HCT116 (cell line): ENCODE data around the gene RPL10. TPM values are rescaled to one million over a fixed set of nuclear protein-coding genes. Genes with fewer than 3 reads are reported as not detected.

Experiments
- ATAC-seq: fragments of 200-7000 bp; cut with Tn5 transposase; 2 replicates; pipeline ENCODE4 v1.9.1; 2020; ENCODE audit warnings: mild to moderate bottlenecking, moderate library complexity
- BruUV-seq: library from RNA; stranded (reverse); fragments of 400-500 nt; replicated peaks from 2 replicates; lab custom pipeline; 2021; lab: Mats Ljungman, UMichigan
- CTCF ChIA-PET: fragments of 300-600 bp; sonication (Branson Sonifier 250); formaldehyde crosslinking; loops from one replicate; lab custom pipeline; 2021; ENCODE audit warnings: antibody characterized with exemption; lab: Charles Lee
- POLR2A ChIA-PET: fragments of 300-600, 350-600 bp; sonication (Branson Sonifier 250); formaldehyde crosslinking; loops from one replicate; lab custom pipeline; 2021; ENCODE audit warnings: antibody characterized with exemption; lab: Charles Lee
- RAD21 ChIA-PET, 2 experiments: fragments of 300-600 bp; sonication (Branson Sonifier 250); formaldehyde crosslinking; loops; one replicate each; lab custom pipeline; 2023; ENCODE audit warnings: low total read pairs in 2 of 2; ENCODE audit not compliant: uncharacterized antibody in 2 of 2, unreplicated experiment in 2 of 2, low non-redundant PET in 1 of 2; lab: Charles Lee
- DNase-seq: peaks from one replicate; pipeline ENCODE4 v3.0.0-alpha.2; 2010; ENCODE audit warnings: low read depth, low spot score
- H2AFZ ChIP-seq: fragments of 200-600 bp; shearing (Covaris generic), sonication (generic); 2 replicates; pipeline ENCODE4 v1.6.1; 2017; ENCODE audit warnings: low read depth, mixed run types, mixed read lengths, antibody characterized with exemption, low read length; ENCODE audit not compliant: poor library complexity, severe bottlenecking
- H3K27ac ChIP-seq: 2 replicates; pipeline ENCODE4 v1.5.1; 2012; ENCODE audit warnings: low read depth, low read length
- H3K27me3 ChIP-seq: fragments of 200-600 bp; sonication (generic); 2 replicates; pipeline ENCODE4 v1.6.1; 2016; ENCODE audit warnings: mixed run types, low read length, mixed read lengths; ENCODE audit not compliant: insufficient read depth
- H3K36me3 ChIP-seq, 2 experiments: fragments of 200-500 bp in 1 of 2; fragments of 200-600 bp in 1 of 2; sonication (Bioruptor generic) in 1 of 2; sonication (generic) in 1 of 2; 2 replicates each; pipeline versions ENCODE4 v1.5.1 to v1.6.1; 2014 to 2016; ENCODE audit warnings: low read length in 2 of 2, inconsistent platforms in 1 of 2, mixed read lengths in 1 of 2, mixed run types in 1 of 2; ENCODE audit not compliant: insufficient read depth in 2 of 2, control insufficient read depth in 1 of 2
- H3K4me1 ChIP-seq, 2 experiments: fragments of 200-600 bp in 1 of 2; sonication (generic) in 1 of 2; 2 replicates each; pipeline versions ENCODE4 v1.5.1 to v1.6.1; 2012 to 2017; ENCODE audit warnings: low read length in 2 of 2, inconsistent platforms in 1 of 2, mild to moderate bottlenecking in 1 of 2, mixed read lengths in 1 of 2, mixed run types in 1 of 2, moderate library complexity in 1 of 2; ENCODE audit not compliant: insufficient read depth in 2 of 2, control insufficient read depth in 1 of 2
- H3K4me2 ChIP-seq: fragments of 200-600 bp; sonication (generic); 2 replicates; pipeline ENCODE4 v1.6.1; 2017; ENCODE audit warnings: mixed run types, low read length, mixed read lengths
- H3K4me3 ChIP-seq, 2 experiments: fragments of 200-600 bp in 1 of 2; sonication (generic) in 1 of 2; replicated peaks in 1 of 2; 2 replicates each; pipeline ENCODE4 v1.5.1; 2011 to 2016; ENCODE audit warnings: low read length in 2 of 2, control low read depth in 1 of 2, low read depth in 1 of 2, mild to moderate bottlenecking in 1 of 2, mixed read lengths in 1 of 2, mixed run types in 1 of 2
- H3K79me2 ChIP-seq: fragments of 200-600 bp; sonication (generic); 2 replicates; pipeline ENCODE4 v1.6.1; 2017; ENCODE audit warnings: mild to moderate bottlenecking, mixed run types, low read length, moderate library complexity, mixed read lengths; ENCODE audit not compliant: insufficient read depth
- H3K9ac ChIP-seq: fragments of 200-600 bp; sonication (generic); 2 replicates; pipeline ENCODE4 v1.6.1; 2016; ENCODE audit warnings: low read length, mixed read lengths
- H3K9me2 ChIP-seq: fragments of 200-600 bp; sonication (generic), shearing (Covaris generic); 2 replicates; pipeline ENCODE4 v1.6.1; 2017; ENCODE audit warnings: mixed run types, mild to moderate bottlenecking, moderate library complexity; ENCODE audit not compliant: insufficient read depth
- H3K9me3 ChIP-seq, 2 experiments: fragments of 200-500 bp in 1 of 2; fragments of 200-600 bp in 1 of 2; sonication (Bioruptor generic) in 1 of 2; sonication (generic) in 1 of 2; 2 replicates each; pipeline ENCODE4 v1.6.1; 2014 to 2017; ENCODE audit warnings: low read length in 2 of 2, mixed read lengths in 2 of 2, inconsistent platforms in 1 of 2, low read depth in 1 of 2, mild to moderate bottlenecking in 1 of 2, mixed run types in 1 of 2, moderate library complexity in 1 of 2; ENCODE audit not compliant: control insufficient read depth in 1 of 2, insufficient read depth in 1 of 2
- H4K20me1 ChIP-seq: fragments of 200-600 bp; sonication (generic), shearing (Covaris generic); 2 replicates; pipeline ENCODE4 v1.6.1; 2017; ENCODE audit warnings: mixed run types, mild to moderate bottlenecking, moderate library complexity; ENCODE audit not compliant: insufficient read depth
- CBX3 ChIP-seq: IDR thresholded peaks from 2 replicates; pipeline ENCODE4 v1.6.1; 2012; ENCODE audit warnings: low read depth
- CEBPB ChIP-seq: IDR thresholded peaks from 2 replicates; pipeline ENCODE4 v1.6.1; 2012; ENCODE audit warnings: low read depth
- CTCF ChIP-seq, 3 experiments: fragments of 200-600 bp in 1 of 3; sonication (generic) in 1 of 3; IDR thresholded peaks in 2 of 3; conservative IDR thresholded peaks in 1 of 3; 2 replicates each; pipeline ENCODE4 v1.5.1; 2012 to 2017; ENCODE audit warnings: low read depth in 2 of 3, low read length in 2 of 3, antibody characterized with exemption in 1 of 3, borderline replicate concordance in 1 of 3, control low read depth in 1 of 3, mild to moderate bottlenecking in 1 of 3, mixed read lengths in 1 of 3, mixed run types in 1 of 3, moderate library complexity in 1 of 3; ENCODE audit not compliant: insufficient read depth in 1 of 3
- EZH2 ChIP-seq: fragments of 200-600 bp; sonication (generic); IDR thresholded peaks from 2 replicates; pipeline ENCODE4 v1.6.1; 2017; ENCODE audit warnings: antibody characterized with exemption, mixed run types
- EZH2phosphoT487 ChIP-seq: fragments of 200-600 bp; IDR thresholded peaks from 2 replicates; pipeline ENCODE4 v1.6.1; 2018; ENCODE audit warnings: antibody characterized with exemption, borderline replicate concordance
- FOSL1 ChIP-seq: IDR thresholded peaks from 2 replicates; pipeline ENCODE4 v1.6.1; 2012; ENCODE audit warnings: low read depth
- RAD21 ChIP-seq: IDR thresholded peaks from 2 replicates; pipeline ENCODE4 v1.6.1; 2012; ENCODE audit warnings: low read depth, mild to moderate bottlenecking
- REST ChIP-seq: IDR thresholded peaks from 2 replicates; pipeline ENCODE4 v1.6.1; 2012; ENCODE audit warnings: low read depth
- SIN3A ChIP-seq: IDR thresholded peaks from 2 replicates; pipeline ENCODE4 v1.6.1; 2012; ENCODE audit warnings: low read depth
- SP1 ChIP-seq: IDR thresholded peaks from 2 replicates; pipeline ENCODE4 v1.6.1; 2012; ENCODE audit warnings: low read depth
- YY1 ChIP-seq: IDR thresholded peaks from 2 replicates; pipeline ENCODE4 v1.6.1; 2011; ENCODE audit warnings: low read length, low read depth, moderate library complexity, mild to moderate bottlenecking; ENCODE audit not compliant: insufficient replicate concordance; ENCODE audit errors: extremely low read depth
- ZNF274 ChIP-seq: fragments of 200-500 bp; sonication (Bioruptor generic); IDR thresholded peaks from 2 replicates; pipeline ENCODE4 v1.6.1; 2014; ENCODE audit warnings: mild to moderate bottlenecking, low read depth, low read length, inconsistent platforms
- intact Hi-C: fragments of 100-400 bp; cut with micrococcal nuclease; formaldehyde crosslinking; loops from 2 replicates; pipeline ENCODE4 v1.10.0; 2022
- total RNA-seq: library from RNA; stranded (reverse); gene quantifications from one replicate; pipeline ENCODE4 v1.2.1, GENCODE V29; 2021; ENCODE audit not compliant: unreplicated experiment

RPL10 gene
- total RNA-seq, 1 experiment from 2014 or later, result 3,069 TPM

GRCh38 chrX:154362085-154362742 is 36.0 kb upstream of the RPL10 start:
- peaks cover 6 to 39% of the 10 kb centered on the region in 2 experiments; a peak in 3 of 4 replicates for H3K36me3 ChIP-seq
- TF ChIP-seq CEBPB (no peak), RAD21 (no peak), REST (no peak), CBX3 (no peak), SP1 (no peak), YY1 (no peak), CTCF (IDR thresholded peaks at IDR 0.05 in 2 of 3, conservative IDR thresholded peaks at IDR 0.05 in 1 of 3; ENCODE audit: borderline replicate concordance in 1 of 3, insufficient read depth in 1 of 3, low read depth in 2 of 3, low read length in 2 of 3) (no peak), SIN3A (no peak), FOSL1 (no peak), EZH2 (no peak), EZH2phosphoT487 (no peak), ZNF274 (no peak)
- TF ChIP-seq, all 23 proteins: peak for 0
- no peak overlapping the region for H3K4me2 ChIP-seq
- 0 out of 2 replicates have a peak, but pooled peaks cover 2% of the 10 kb centered on the region for H4K20me1 ChIP-seq
- no peak overlapping the region for H3K4me3 ChIP-seq
- BruUV-seq, result no TSS peak
- intact Hi-C loops, result no loop called here
- DNase-seq (no peak), ATAC-seq (no peak)
- no peak overlapping the region for H3K27ac ChIP-seq
- H2AFZ ChIP-seq, result no peak overlapping the region
- ChIA-PET POLR2A (no interaction called here), CTCF (no interaction called here), RAD21 (no interaction called here)
- no peaks in the 10 kb centered on the region for H3K4me1 ChIP-seq
- H3K9me3 ChIP-seq, result no peaks in the 10 kb centered on the region
- H3K27me3 ChIP-seq, result no peaks in the 10 kb centered on the region
- peaks cover 58% of the 10 kb centered on the region; the same call in 1 of the 2 replicates for H3K79me2 ChIP-seq
- no peak overlapping the region for H3K9ac ChIP-seq
- H3K9me2 ChIP-seq, result no peaks in the 10 kb centered on the region
